ENCODE measurements around the gene APCDD1. TPM values are rescaled to one million over a fixed set of nuclear protein-coding genes. Genes with fewer than 3 reads are reported as not detected.
A peak's percentile ranks its signal among the peaks of the same experiment; 100 is the strongest.

APCDD1 gene
- total and polyA plus RNA-seq, 2 of the 13 experiments (the other 11 are each of a cell fraction or from before 2014, with no cell fraction given), result 2.1 to 8.6 TPM

GRCh38 chr18:10518595-10519255 is 64.3 kb downstream of the APCDD1 start:
- H3K27me3 ChIP-seq (ENCODE audit: control insufficient read depth in 1 of 2, insufficient read depth in 2 of 2, low read length in 2 of 2), result peaks cover 0 to 19% of the 10 kb centered on the region in 2 experiments; a peak in 3 of 5 replicates
- BruUV-seq (replicated peaks), result no TSS peak
- TF ChIP-seq USF2 (IDR thresholded peaks at IDR 0.05; ENCODE audit: low read depth, low read length) (no peak), USF2 (CRISPR knock-in tag; IDR thresholded peaks at IDR 0.05; ENCODE audit: borderline replicate concordance) (no peak), SMC3 (IDR thresholded peaks at IDR 0.05; ENCODE audit: low read length) (peak; percentile 12; the same call in 1 of the 2 replicates), HNF4G (IDR thresholded peaks at IDR 0.05; ENCODE audit: borderline replicate concordance, low read depth, low read length) (no peak), HNF4G (CRISPR knock-in tag; IDR thresholded peaks at IDR 0.05; ENCODE audit: borderline replicate concordance, low read depth) (no peak), NR2F6 (IDR thresholded peaks at IDR 0.05) (no peak), NR2F6 (CRISPR knock-in tag; IDR thresholded peaks at IDR 0.05) (peak; percentile 35; the same call in 1 of the 2 replicates), YEATS4 (CRISPR knock-in tag; IDR thresholded peaks at IDR 0.05; ENCODE audit: borderline replicate concordance) (no peak), ARID5B (CRISPR knock-in tag; IDR thresholded peaks at IDR 0.05) (peak; percentile 15; the same call in 1 of the 2 replicates), STAT5B (CRISPR knock-in tag; IDR thresholded peaks at IDR 0.05) (no peak), PHF8 (CRISPR knock-in tag; IDR thresholded peaks at IDR 0.05) (no peak), GATAD2A (CRISPR knock-in tag; IDR thresholded peaks at IDR 0.05) (0 out of 2 replicates have a peak, but pooled peaks have one; percentile 14), ZEB1 (IDR thresholded peaks at IDR 0.05; ENCODE audit: insufficient replicate concordance, low read depth) (no peak), MLX (CRISPR knock-in tag; IDR thresholded peaks at IDR 0.05) (0 out of 2 replicates have a peak, but pooled peaks have one; percentile 29), PRMT3 (CRISPR knock-in tag; IDR thresholded peaks at IDR 0.05; ENCODE audit: borderline replicate concordance, low read depth) (no peak), KMT2A (CRISPR knock-in tag; IDR thresholded peaks at IDR 0.05) (no peak)

More at GRCh38 chr18:10518595-10519255, 64.3 kb downstream of the APCDD1 start:
- no peak overlapping the region for H3K27ac ChIP-seq (ENCODE audit: extremely low read length, insufficient read depth, low read length)
- no peaks in the 10 kb centered on the region for H3K79me2 ChIP-seq (ENCODE audit: insufficient read depth, low read length)
- H3K36me3 ChIP-seq (replicated peaks in 1 of 2; ENCODE audit: control insufficient read depth in 1 of 2, insufficient read depth in 2 of 2, low read length in 2 of 2), result no peaks in the 10 kb centered on the region
- H3K4me1 ChIP-seq (ENCODE audit: insufficient read depth, low read length), result peaks cover 18% of the 10 kb centered on the region
- no peaks in the 10 kb centered on the region for H3K9me3 ChIP-seq (ENCODE audit: low read length)
- DNase-seq (ENCODE audit: low spot score), result peak; percentile 16
- no peak overlapping the region for H3K4me3 ChIP-seq (replicated peaks in 1 of 3; ENCODE audit: insufficient read depth in 1 of 3, low read depth in 2 of 3, low read length in 3 of 3)
- no peak overlapping the region for H2AFZ ChIP-seq (ENCODE audit: low read length)
- CTCF ChIA-PET (ENCODE audit: low intra/inter-chr PET ratio, low total read pairs), result no interaction called here
- ATAC-seq, result peak; percentile 68
- H4K20me1 ChIP-seq (ENCODE audit: insufficient read depth, low read length), result no peaks in the 10 kb centered on the region
- no peak overlapping the region for H3K9ac ChIP-seq (ENCODE audit: insufficient read depth, low read depth, low read length)
- H3K4me2 ChIP-seq (ENCODE audit: low read depth, low read length), result no peak overlapping the region
- intact Hi-C loops (cut with micrococcal nuclease; ENCODE audit: unreplicated experiment) (no loop called here), in situ Hi-C loops (cut with HindIII; ENCODE audit: extremely low pct_ligation_motif_present, low pct_unique_long_range_greater_than_20kb) (no loop called here)
- POLR2A ChIA-PET, result no interaction called here
- no peak for FAIRE-seq
- WGBS (ENCODE audit: low lambda C conversion rate), result 21% methylated on average over 12 of the region's 12 CpGs

Measured in HepG2 (cell line).